SK-N-SH (cell line): Measurements from ENCODE around the gene PRSS1.

Source experiments
- CTCF ChIP-seq: fragments of 200-600 bp; sonication (generic); IDR thresholded peaks from 2 replicates; pipeline ENCODE4 v1.6.1; 2017; ENCODE audit warnings: antibody characterized with exemption, mild to moderate bottlenecking, moderate library complexity
- NFIC ChIP-seq: IDR thresholded peaks from 2 replicates; pipeline ENCODE4 v1.4.0; 2012; ENCODE audit warnings: borderline replicate concordance
- RFX5 ChIP-seq: IDR thresholded peaks from 2 replicates; pipeline ENCODE4 v1.6.1; 2012; ENCODE audit warnings: mild to moderate bottlenecking, improper control_type of control experiment, low read length
- SIN3A ChIP-seq: IDR thresholded peaks from 2 replicates; pipeline ENCODE4 v1.6.1; 2012; ENCODE audit warnings: low read depth, mild to moderate bottlenecking, low read length, moderate library complexity, borderline replicate concordance
- SMC3 ChIP-seq: IDR thresholded peaks from 2 replicates; pipeline ENCODE4 v1.6.1; 2012; ENCODE audit warnings: low read depth, low read length, improper control_type of control experiment

DNA sequence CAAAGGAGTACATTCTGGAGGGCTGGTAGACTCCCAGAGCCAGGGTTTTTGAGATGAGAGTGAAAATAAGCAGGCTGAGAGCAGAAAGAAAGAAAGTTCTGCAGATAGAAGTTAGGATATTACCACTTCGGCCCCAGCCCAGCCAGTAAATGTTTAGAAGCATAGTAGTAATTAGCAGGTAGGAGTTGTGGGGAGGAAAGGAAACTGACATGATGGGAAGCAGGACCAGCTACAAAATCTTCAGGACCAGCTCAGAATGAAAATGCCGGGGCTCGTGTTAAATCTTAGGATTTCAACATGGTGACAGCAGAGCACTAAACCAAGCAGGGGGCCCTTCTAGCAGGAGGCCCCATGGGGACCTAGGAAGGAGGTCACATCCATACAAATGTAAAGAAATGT is 50.2 kb downstream of the PRSS1 start:
- no peak for TF ChIP-seq SMC3
- no peak for TF ChIP-seq SIN3A
- TF ChIP-seq CTCF = no peak
- TF ChIP-seq RFX5 = no peak
- TF ChIP-seq NFIC = no peak
